Neural progenitor cell (in vitro differentiated cells): ENCODE measurements around the gene CNNM2. TPM values are rescaled to one million over a fixed set of nuclear protein-coding genes. Genes with fewer than 3 reads are reported as not detected.

Experiments used
- DNase-seq: peaks from one replicate; pipeline ENCODE4 v3.0.0-alpha.2; 2016; ENCODE audit warnings: low spot score
- H2AFZ ChIP-seq: fragments of 200-600 bp; sonication (generic); replicated peaks from 2 replicates; pipeline ENCODE4 v1.6.1; 2016; ENCODE audit warnings: antibody characterized with exemption
- H3F3A ChIP-seq: fragments of 200-600 bp; sonication (generic); 2 replicates; pipeline ENCODE4 v1.6.1; 2016; ENCODE audit warnings: antibody characterized with exemption, low read depth
- H3K27ac ChIP-seq: fragments of 200-600 bp; sonication (generic); 2 replicates; pipeline ENCODE4 v1.5.1; 2016; ENCODE audit warnings: mild to moderate bottlenecking
- H3K27me3 ChIP-seq: fragments of 200-600 bp; sonication (generic); 2 replicates; pipeline ENCODE4 v1.6.1; 2016; ENCODE audit warnings: mild to moderate bottlenecking, moderate library complexity
- H3K36me3 ChIP-seq: fragments of 200-600 bp; sonication (generic); 2 replicates; pipeline ENCODE4 v1.5.1; 2016
- H3K4me1 ChIP-seq: fragments of 200-600 bp; sonication (generic); 2 replicates; pipeline ENCODE4 v1.6.1; 2016; ENCODE audit warnings: mixed run types
- H3K4me2 ChIP-seq: fragments of 200-600 bp; sonication (generic); 2 replicates; pipeline ENCODE4 v1.6.1; 2016
- H3K4me3 ChIP-seq: fragments of 200-600 bp; sonication (generic); 2 replicates; pipeline ENCODE4 v1.5.1; 2016
- H3K79me2 ChIP-seq: fragments of 200-600 bp; sonication (generic); 2 replicates; pipeline ENCODE4 v1.6.1; 2016; ENCODE audit warnings: low read depth
- H3K9ac ChIP-seq: fragments of 200-600 bp; sonication (generic); 2 replicates; pipeline ENCODE4 v1.6.1; 2016
- H3K9me3 ChIP-seq: fragments of 200-600 bp; sonication (generic); 2 replicates; pipeline ENCODE4 v1.5.1; 2016; ENCODE audit warnings: low read depth
- H4K20me1 ChIP-seq: fragments of 200-600 bp; sonication (generic); 2 replicates; pipeline ENCODE4 v1.6.1; 2016; ENCODE audit warnings: low read depth
- H3K27ac Mint-ChIP-seq: 3 replicates; pipeline ENCODE4 v1.8.0; 2021; ENCODE audit warnings: mixed read lengths
- H3K27me3 Mint-ChIP-seq: 2 replicates; pipeline ENCODE4 v1.8.0; 2022; ENCODE audit warnings: low read depth, mild to moderate bottlenecking, inconsistent platforms, moderate library complexity, mixed read lengths; ENCODE audit not compliant: insufficient read depth
- H3K36me3 Mint-ChIP-seq: 3 replicates; pipeline ENCODE4 v1.8.0; 2021; ENCODE audit warnings: mixed read lengths
- H3K4me1 Mint-ChIP-seq: 3 replicates; pipeline ENCODE4 v1.8.0; 2021; ENCODE audit warnings: mixed read lengths
- H3K4me3 Mint-ChIP-seq: 3 replicates; pipeline ENCODE4 v1.8.0; 2021; ENCODE audit warnings: mild to moderate bottlenecking, moderate library complexity, mixed read lengths
- H3K9me3 Mint-ChIP-seq: 3 replicates; pipeline ENCODE4 v1.8.0; 2020; ENCODE audit warnings: mixed read lengths
- EZH2 ChIP-seq: fragments of 200-600 bp; sonication (generic); IDR thresholded peaks from 2 replicates; pipeline ENCODE4 v1.6.1; 2017; ENCODE audit warnings: antibody characterized with exemption, mild to moderate bottlenecking, moderate library complexity
- EZH2phosphoT487 ChIP-seq: fragments of 200-600 bp; sonication (generic); IDR thresholded peaks from 2 replicates; pipeline ENCODE4 v1.6.1; 2017; ENCODE audit warnings: antibody characterized with exemption
- total RNA-seq: library from RNA; depleted of rRNA; stranded (reverse); fragments of >200 nt; gene quantifications from 2 replicates; pipeline ENCODE4 v1.2.3, GENCODE V29; 2015; ENCODE audit warnings: low replicate concordance
- TF ChIP-seq, protein P1 (sequence below): fragments of 200-600 bp; sonication (generic); IDR thresholded peaks from 2 replicates; pipeline ENCODE4 v1.5.1; 2017; ENCODE audit warnings: antibody characterized with exemption, mild to moderate bottlenecking

CNNM2 gene
- total RNA-seq, 1 donor from 2014 or later: 11.4 TPM

DNA sequence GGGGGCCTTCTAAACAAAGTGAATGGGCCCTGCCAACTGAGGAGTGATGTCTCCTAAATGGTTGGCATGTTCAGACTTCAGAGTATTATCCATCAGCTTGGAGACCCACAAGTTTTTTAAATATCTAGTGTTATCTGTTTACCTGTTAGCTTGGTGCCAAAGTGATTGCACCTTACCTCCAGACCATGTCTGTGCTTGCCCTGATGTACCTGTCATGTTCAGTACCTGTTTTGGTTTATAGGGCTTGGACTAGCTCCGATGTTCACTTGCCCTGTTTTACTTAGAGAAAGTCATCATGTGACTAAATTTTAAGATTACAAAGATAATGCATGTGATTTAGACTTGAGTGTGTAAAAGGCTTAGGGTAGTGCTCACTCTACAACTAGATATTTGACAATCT lies 67.7 kb downstream of the CNNM2 start:
- Histone ChIP-seq H4K20me1 (no peaks in the 10 kb centered on the region), H3K9me3 (no peaks in the 10 kb centered on the region), H3K4me1 (no peaks in the 10 kb centered on the region), H3K79me2 (no peaks in the 10 kb centered on the region), H3K4me2 (no peak overlapping the region), H3K4me3 (no peak overlapping the region), H3F3A (no peaks in the 10 kb centered on the region), H2AFZ (no peak overlapping the region), H3K27me3 (no peaks in the 10 kb centered on the region), H3K36me3 (no peaks in the 10 kb centered on the region), H3K9ac (no peak overlapping the region), H3K27ac (no peak overlapping the region)
- Mint-ChIP-seq H3K27ac (no peak overlapping the region), H3K36me3 (peaks cover 2% of the 10 kb centered on the region), H3K9me3 (no peaks in the 10 kb centered on the region), H3K4me1 (peaks cover 5% of the 10 kb centered on the region), H3K4me3 (no peak overlapping the region), H3K27me3 (peaks cover 4% of the 10 kb centered on the region)
- no peak for DNase-seq
- TF ChIP-seq EZH2phosphoT487 (no peak), EZH2 (no peak)
- TF ChIP-seq, protein P1, sequence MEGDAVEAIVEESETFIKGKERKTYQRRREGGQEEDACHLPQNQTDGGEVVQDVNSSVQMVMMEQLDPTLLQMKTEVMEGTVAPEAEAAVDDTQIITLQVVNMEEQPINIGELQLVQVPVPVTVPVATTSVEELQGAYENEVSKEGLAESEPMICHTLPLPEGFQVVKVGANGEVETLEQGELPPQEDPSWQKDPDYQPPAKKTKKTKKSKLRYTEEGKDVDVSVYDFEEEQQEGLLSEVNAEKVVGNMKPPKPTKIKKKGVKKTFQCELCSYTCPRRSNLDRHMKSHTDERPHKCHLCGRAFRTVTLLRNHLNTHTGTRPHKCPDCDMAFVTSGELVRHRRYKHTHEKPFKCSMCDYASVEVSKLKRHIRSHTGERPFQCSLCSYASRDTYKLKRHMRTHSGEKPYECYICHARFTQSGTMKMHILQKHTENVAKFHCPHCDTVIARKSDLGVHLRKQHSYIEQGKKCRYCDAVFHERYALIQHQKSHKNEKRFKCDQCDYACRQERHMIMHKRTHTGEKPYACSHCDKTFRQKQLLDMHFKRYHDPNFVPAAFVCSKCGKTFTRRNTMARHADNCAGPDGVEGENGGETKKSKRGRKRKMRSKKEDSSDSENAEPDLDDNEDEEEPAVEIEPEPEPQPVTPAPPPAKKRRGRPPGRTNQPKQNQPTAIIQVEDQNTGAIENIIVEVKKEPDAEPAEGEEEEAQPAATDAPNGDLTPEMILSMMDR: no peak

DNA sequence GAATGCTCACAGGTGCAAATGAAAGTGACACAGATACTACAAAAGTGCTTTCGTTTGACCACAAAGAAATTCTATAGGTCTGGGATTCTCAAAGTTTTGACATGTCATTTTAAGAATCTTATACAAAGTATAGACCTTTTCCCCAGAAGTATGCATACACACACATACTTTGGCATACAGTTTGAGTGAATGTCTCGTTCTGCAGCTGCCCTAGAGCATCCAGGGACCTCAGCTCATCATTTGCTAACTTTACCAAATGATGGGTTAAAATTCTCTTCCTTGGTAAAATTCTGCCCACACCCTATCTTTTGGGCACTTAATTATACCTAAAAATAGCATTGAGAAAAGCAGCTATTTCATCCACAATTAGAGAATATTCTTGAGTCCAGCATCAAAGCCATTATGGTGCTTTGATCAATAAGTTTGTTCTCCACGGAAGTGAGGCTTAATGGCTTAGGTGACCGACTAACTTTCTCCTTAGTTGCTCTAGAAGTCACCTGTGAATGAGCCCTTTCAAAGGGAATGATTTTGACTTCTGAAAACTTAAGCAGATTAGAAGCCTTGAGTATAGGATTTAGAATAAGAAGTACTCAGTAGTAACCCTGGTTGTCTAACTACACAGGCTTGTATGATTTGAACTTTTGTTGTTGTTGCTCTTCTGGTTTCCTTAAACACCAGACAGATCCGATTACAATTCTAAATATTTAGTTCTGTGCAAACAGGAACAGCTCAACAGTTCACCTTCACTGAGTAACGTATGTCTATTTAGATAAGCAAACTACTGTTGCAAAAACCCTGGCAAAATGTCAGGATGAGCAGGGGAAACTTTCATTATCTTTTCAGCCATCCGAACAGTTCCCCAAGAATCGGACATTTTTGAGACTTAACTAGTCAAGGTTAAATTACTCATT lies 70.6 kb downstream of the CNNM2 start:
- Histone ChIP-seq H3K4me3 (no peak overlapping the region), H3K79me2 (no peaks in the 10 kb centered on the region), H3F3A (no peaks in the 10 kb centered on the region), H3K9me3 (no peaks in the 10 kb centered on the region), H2AFZ (no peak overlapping the region), H3K27me3 (no peaks in the 10 kb centered on the region), H4K20me1 (no peaks in the 10 kb centered on the region), H3K4me1 (no peaks in the 10 kb centered on the region), H3K36me3 (no peaks in the 10 kb centered on the region), H3K9ac (no peak overlapping the region), H3K27ac (no peak overlapping the region), H3K4me2 (no peak overlapping the region)
- peaks cover 5% of the 10 kb centered on the region for H3K4me1 Mint-ChIP-seq
- no peak for DNase-seq
- no peaks in the 10 kb centered on the region for H3K9me3 Mint-ChIP-seq
- no peak overlapping the region for H3K4me3 Mint-ChIP-seq
- no peaks in the 10 kb centered on the region for H3K36me3 Mint-ChIP-seq
- no peak overlapping the region for H3K27ac Mint-ChIP-seq
- peaks cover 4% of the 10 kb centered on the region for H3K27me3 Mint-ChIP-seq
- TF ChIP-seq EZH2phosphoT487 (no peak), EZH2 (no peak)
- TF ChIP-seq, protein P1: no peak

DNA sequence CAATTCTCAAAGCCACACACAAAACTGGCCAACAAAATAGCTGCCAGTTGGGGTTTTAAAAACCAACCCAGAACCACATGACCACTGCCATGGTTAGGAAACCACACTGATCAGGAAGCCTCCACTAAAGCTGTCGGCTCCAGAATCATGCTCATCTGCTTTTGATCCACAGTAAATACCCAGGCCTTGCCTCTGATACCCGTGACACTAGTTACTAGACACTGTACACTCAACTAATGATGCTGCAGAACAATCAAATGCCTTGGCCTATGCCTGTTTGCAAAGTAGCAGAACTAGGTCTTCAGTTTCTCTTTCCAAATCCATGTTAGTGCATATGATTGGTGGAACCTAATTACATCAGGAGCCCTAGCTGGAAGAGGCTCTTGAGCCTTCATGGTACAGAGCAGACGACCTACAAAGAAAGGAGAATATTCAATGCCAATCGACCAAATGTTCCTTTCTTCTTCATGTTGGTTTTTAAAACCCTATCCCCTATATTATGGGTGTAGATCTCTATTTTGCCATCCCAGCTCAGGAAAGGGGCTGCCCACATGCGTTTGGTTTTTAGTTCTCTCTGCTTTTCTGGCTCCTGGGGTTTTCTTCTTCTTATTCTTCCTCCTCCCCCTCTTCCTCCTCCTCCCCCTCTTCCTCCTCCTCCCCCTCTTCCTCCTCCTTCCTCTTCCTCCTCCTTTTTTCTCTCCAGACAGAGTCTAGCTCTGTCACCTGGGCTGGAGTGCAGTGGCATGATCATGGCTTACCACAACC lies 76.6 kb downstream of the CNNM2 start:
- H3K4me3 ChIP-seq: no peak overlapping the region
- TF ChIP-seq EZH2 (no peak), EZH2phosphoT487 (no peak)
- TF ChIP-seq, protein P1: no peak
- no peaks in the 10 kb centered on the region for H3K4me1 Mint-ChIP-seq
- H3K27ac ChIP-seq: no peak overlapping the region
- no peak overlapping the region for H2AFZ ChIP-seq
- no peaks in the 10 kb centered on the region for H4K20me1 ChIP-seq
- peaks cover 3% of the 10 kb centered on the region for H3K27me3 Mint-ChIP-seq
- no peak overlapping the region for H3K4me2 ChIP-seq
- H3K79me2 ChIP-seq: no peaks in the 10 kb centered on the region
- peaks cover 4% of the 10 kb centered on the region for H3F3A ChIP-seq
- peaks cover 2% of the 10 kb centered on the region for H3K9me3 Mint-ChIP-seq
- no peaks in the 10 kb centered on the region for H3K36me3 Mint-ChIP-seq
- no peaks in the 10 kb centered on the region for H3K27me3 ChIP-seq
- H3K9me3 ChIP-seq: no peaks in the 10 kb centered on the region
- DNase-seq: no peak
- H3K4me1 ChIP-seq: peaks cover 8% of the 10 kb centered on the region
- H3K9ac ChIP-seq: no peak overlapping the region
- no peak overlapping the region for H3K4me3 Mint-ChIP-seq
- H3K27ac Mint-ChIP-seq: no peak overlapping the region
- H3K36me3 ChIP-seq: no peaks in the 10 kb centered on the region
